Heart right ventricle (tissue), 16 donors: ENCODE results near the gene CPNE4. TPM values are rescaled to one million over a fixed set of nuclear protein-coding genes. Genes with fewer than 3 reads are reported as not detected.

Experiments used
- ATAC-seq, 8 donors: fragments of 200-7000 bp; cut with Tn5 transposase; one replicate each; pipeline ENCODE4 v1.9.1; 2020; ENCODE audit warnings: mild to moderate bottlenecking in 8 of 8, moderate library complexity in 8 of 8, moderate number of reproducible peaks in 1 of 8
- DNase-seq, 2 donors: peaks; one replicate each; pipeline ENCODE4 v3.0.0-alpha.2; 2020
- H3K27ac ChIP-seq, 10 donors: fragments of 200-600 bp; sonication (generic) in 2 of 10; one replicate each; pipeline versions ENCODE4 v1.5.0 to v1.8.0; 2020 to 2022; ENCODE audit warnings: mild to moderate bottlenecking in 3 of 10
- H3K27me3 ChIP-seq, 7 donors: fragments of 200-600 bp; one replicate each; pipeline ENCODE4 v1.8.0; 2021 to 2022; ENCODE audit warnings: mild to moderate bottlenecking in 2 of 7
- H3K36me3 ChIP-seq, 9 donors: fragments of 200-600 bp; sonication (generic) in 1 of 9; one replicate each; pipeline versions ENCODE4 v1.5.0 to v1.8.0; 2020 to 2022; ENCODE audit warnings: mild to moderate bottlenecking in 2 of 9
- H3K4me1 ChIP-seq, 9 donors: fragments of 200-600 bp; sonication (generic) in 1 of 9; one replicate each; pipeline versions ENCODE4 v1.5.0 to v1.8.0; 2020 to 2022; ENCODE audit warnings: mild to moderate bottlenecking in 4 of 9
- H3K4me3 ChIP-seq, 10 donors: fragments of 200-600 bp; sonication (generic) in 2 of 10; one replicate each; pipeline versions ENCODE4 v1.5.0 to v1.8.0; 2020 to 2022; ENCODE audit warnings: mild to moderate bottlenecking in 7 of 10, moderate library complexity in 2 of 10
- H3K9me3 ChIP-seq, 11 donors: fragments of 200-600 bp in 10 of 11; sonication (generic) in 2 of 11; one replicate each; pipeline versions ENCODE4 v1.5.0 to v1.8.0; 2013 to 2022; ENCODE audit warnings: mild to moderate bottlenecking in 2 of 11, control low read depth in 1 of 11, moderate library complexity in 1 of 11
- WGBS, 2 donors: extraction: QIAGEN DNeasy Blood & Tissue Kit; methylation state at CpG; one replicate each; pipeline ENCODE4 v1.1.7; 2013; ENCODE audit warnings: inconsistent platforms in 1 of 2; 5-methylcytosine and 5-hydroxymethylcytosine counted together
- intact Hi-C, 10 donors: fragments of 100-400 bp; cut with DNase I; formaldehyde crosslinking; loops; one replicate each; pipeline versions ENCODE4 v1.11.1 to v1.14.2; 2022
- polyA plus RNA-seq, 2 donors: library from polyadenylated mRNA; stranded (reverse); fragments of 200-250 nt; gene quantifications; one replicate each; pipeline ENCODE4 v1.2.3, GENCODE V29; 2013
- total RNA-seq, 10 donors: library from RNA; stranded (reverse); fragmentation: NEBNext Ultra II Directional in 3 of 10; extraction: Animal tissue kit (Norgen Biotek cat#: 25700) in 3 of 10; gene quantifications; one replicate each; pipeline versions ENCODE4 v1.2.1 to v1.2.4, GENCODE V29; 2021 to 2023
- TF ChIP-seq, protein P1 (sequence below), 9 donors: fragments of 200-600 bp; sonication (generic) in 2 of 9; IDR thresholded peaks; one replicate each; pipeline versions ENCODE4 v1.5.0 to v1.8.0; 2021 to 2022; ENCODE audit warnings: antibody characterized with exemption in 9 of 9, mild to moderate bottlenecking in 5 of 9, moderate library complexity in 1 of 9
- donor health status: Arrhythmogenic right ventricular cardiomyopathy.
- donor health status: ischemic (EF 13 %, LVEDD 7.1; RV severe dilation, severe dysfunction).
- donor health status: healthy with polysubstance abuse.
- donor health status: DM: no; HTN: yes; CAD: no.
- donor health status: DM: no; HTN: no; CAD: no.
- donor health status: ischemic (EF 25% LVEDD 6.9; RV normal size, moderate dysfunction).
- donor health status: ischemic (EF 25% LVEDD 5.7; RV mildly dilated, moderate dysfunction).
- donor health status: healthy.
- donor health status: DM: yes; HTN: yes; CAD: no.
- donor health status: Ischemic cardiomyopathy.
- donor health status: ischemic (EF 35%, LVEDD 5.7; RV mildly dilated, moderate dysfunction).
- donor health status: nonischemic (EF 11% LVEDD 7.7; RV severe dilation, severe dysfunction).
- donor health status: DM: yes; HTN: yes; CAD: no.
- donor health status: PGD.
- donor health status: ischemic (EF 29% LVEDD 5.4; RV normal size, mild dysfunction).
- donor health status: nonischemic (EF 23%, LVEDD 6.1; RV moderate dilation, normal function).

Gene CPNE4
- total and polyA plus RNA-seq, 12 donors = 1.5 to 116 (median 24.8) TPM

DNA sequence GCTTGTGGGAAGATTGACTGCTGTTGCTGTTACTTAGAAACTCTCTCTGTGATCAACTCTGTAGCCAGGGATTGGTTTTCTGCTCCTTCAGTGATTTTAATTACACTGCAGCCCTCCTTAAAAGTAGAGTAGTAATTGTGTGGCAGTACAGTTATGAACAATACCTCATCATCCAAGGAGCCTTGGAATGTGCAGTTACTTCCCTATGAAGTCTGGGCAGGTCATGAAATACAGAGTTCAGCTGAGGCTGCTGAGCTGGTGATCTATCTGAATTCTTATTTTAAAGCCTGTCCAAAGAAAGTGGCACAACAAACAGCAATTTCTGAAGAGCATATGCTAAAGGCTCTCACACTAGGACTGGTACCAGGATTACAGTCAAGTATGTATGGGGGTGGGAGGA, 494.7 kb downstream of the CPNE4 start:
- Histone ChIP-seq H3K4me3 (no peak overlapping the region), H3K36me3 (no peaks in the 10 kb centered on the region), H3K27me3 (no peaks in the 10 kb centered on the region), H3K27ac (no peak overlapping the region), H3K4me1 (peaks cover 0 to 14% (median 8%) of the 10 kb centered on the region in 9 donors), H3K9me3 (peaks cover 0 to 7% (median 0%) of the 10 kb centered on the region in 11 donors)
- ATAC-seq (no peak), DNase-seq (no peak)
- intact Hi-C loops = loop anchor here in 1 of 10 donors (10.0 kb wide), 1 partner anchor 485 kb away; no protein-coding TSS in a partner anchor
- TF ChIP-seq, protein P1, sequence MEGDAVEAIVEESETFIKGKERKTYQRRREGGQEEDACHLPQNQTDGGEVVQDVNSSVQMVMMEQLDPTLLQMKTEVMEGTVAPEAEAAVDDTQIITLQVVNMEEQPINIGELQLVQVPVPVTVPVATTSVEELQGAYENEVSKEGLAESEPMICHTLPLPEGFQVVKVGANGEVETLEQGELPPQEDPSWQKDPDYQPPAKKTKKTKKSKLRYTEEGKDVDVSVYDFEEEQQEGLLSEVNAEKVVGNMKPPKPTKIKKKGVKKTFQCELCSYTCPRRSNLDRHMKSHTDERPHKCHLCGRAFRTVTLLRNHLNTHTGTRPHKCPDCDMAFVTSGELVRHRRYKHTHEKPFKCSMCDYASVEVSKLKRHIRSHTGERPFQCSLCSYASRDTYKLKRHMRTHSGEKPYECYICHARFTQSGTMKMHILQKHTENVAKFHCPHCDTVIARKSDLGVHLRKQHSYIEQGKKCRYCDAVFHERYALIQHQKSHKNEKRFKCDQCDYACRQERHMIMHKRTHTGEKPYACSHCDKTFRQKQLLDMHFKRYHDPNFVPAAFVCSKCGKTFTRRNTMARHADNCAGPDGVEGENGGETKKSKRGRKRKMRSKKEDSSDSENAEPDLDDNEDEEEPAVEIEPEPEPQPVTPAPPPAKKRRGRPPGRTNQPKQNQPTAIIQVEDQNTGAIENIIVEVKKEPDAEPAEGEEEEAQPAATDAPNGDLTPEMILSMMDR (IDR thresholded peaks at IDR 0.05) = no peak

- Histone ChIP-seq H3K9me3 (peaks cover 0 to 7% (median 0%) of the 10 kb centered on the region in 11 donors), H3K27ac (no peak overlapping the region), H3K36me3 (no peaks in the 10 kb centered on the region), H3K4me1 (peaks cover 0 to 8% (median 6%) of the 10 kb centered on the region in 9 donors), H3K4me3 (no peak overlapping the region), H3K27me3 (no peaks in the 10 kb centered on the region)
- no peak for DNase-seq
- WGBS, 2 donors = 93 to 100% methylated on average over 1 of the region's 1 CpG
- TF ChIP-seq, protein P1 (IDR thresholded peaks at IDR 0.05) = no peak
- ATAC-seq = no peak
- intact Hi-C loops = no loop called here
These were observed 495.8 kb downstream of the CPNE4 start for GRCh38 chr3:131538968-131539367.

DNA sequence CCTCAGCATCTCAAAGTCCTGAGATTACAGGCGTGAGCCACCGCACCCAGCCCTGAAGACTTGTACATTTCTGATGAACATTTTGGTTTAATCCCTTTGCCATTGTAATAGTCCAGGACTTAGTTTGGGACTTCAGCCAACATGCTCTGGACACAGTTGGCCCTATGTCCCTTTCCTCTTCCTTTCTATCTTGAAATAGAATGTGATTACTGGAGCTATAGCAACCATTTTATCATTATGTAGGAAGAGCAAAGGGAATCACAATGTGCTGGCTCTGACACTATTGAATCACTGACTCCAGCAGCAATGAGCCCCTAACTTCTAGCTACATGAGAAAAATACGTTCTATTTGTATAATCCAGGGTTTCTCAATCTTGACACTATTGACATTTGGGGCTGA, 497.3 kb downstream of the CPNE4 start:
- ATAC-seq (peak in 1 of 8 donors; percentile 55), DNase-seq (no peak)
- H3K4me3 ChIP-seq = no peak overlapping the region
- intact Hi-C loops = no loop called here
- WGBS, 2 donors = 85 to 90% methylated on average over 3 of the region's 3 CpGs
- no peaks in the 10 kb centered on the region for H3K27me3 ChIP-seq
- no peaks in the 10 kb centered on the region for H3K4me1 ChIP-seq
- H3K27ac ChIP-seq = no peak overlapping the region
- TF ChIP-seq, protein P1 (IDR thresholded peaks at IDR 0.05) = no peak
- H3K36me3 ChIP-seq = no peaks in the 10 kb centered on the region
- peaks cover 0 to 10% (median 0%) of the 10 kb centered on the region in 11 donors for H3K9me3 ChIP-seq

GRCh38 chr3:131535596-131535995, 499.2 kb downstream of the CPNE4 start:
- Histone ChIP-seq H3K27me3 (no peaks in the 10 kb centered on the region), H3K4me3 (no peak overlapping the region), H3K36me3 (no peaks in the 10 kb centered on the region), H3K4me1 (no peaks in the 10 kb centered on the region), H3K27ac (no peak overlapping the region), H3K9me3 (peaks cover 0 to 13% (median 0%) of the 10 kb centered on the region in 11 donors)
- intact Hi-C loops = no loop called here
- TF ChIP-seq, protein P1 (IDR thresholded peaks at IDR 0.05) = no peak
- ATAC-seq (no peak), DNase-seq (no peak)
- 65 to 67% methylated on average over 2 of the region's 2 CpGs for WGBS, 2 donors
